IPS-11a (cell line): ENCODE data around the gene PRTFDC1.
"Not testable (repeated sequence)": the region's sequence is repeated elsewhere in the genome, so short reads cannot be mapped to it uniquely, and the experiment has no call there.

Experiments
- H3K4me3 ChIP-seq: one replicate; pipeline ENCODE4 v1.5.1; 2013; ENCODE audit warnings: low read depth, low read length, control low read depth

Gene PRTFDC1

GRCh38 chr10:24849501-24850299 lies 102.7 kb downstream of the PRTFDC1 start:
- no peak overlapping the region for H3K4me3 ChIP-seq

- H3K4me3 ChIP-seq, result no peak overlapping the region
Measured at GRCh38 chr10:24849051-24849450, 103.4 kb downstream of the PRTFDC1 start.

GRCh38 chr10:24848195-24848594 lies 104.2 kb downstream of the PRTFDC1 start:
- H3K4me3 ChIP-seq, result no peak overlapping the region

DNA sequence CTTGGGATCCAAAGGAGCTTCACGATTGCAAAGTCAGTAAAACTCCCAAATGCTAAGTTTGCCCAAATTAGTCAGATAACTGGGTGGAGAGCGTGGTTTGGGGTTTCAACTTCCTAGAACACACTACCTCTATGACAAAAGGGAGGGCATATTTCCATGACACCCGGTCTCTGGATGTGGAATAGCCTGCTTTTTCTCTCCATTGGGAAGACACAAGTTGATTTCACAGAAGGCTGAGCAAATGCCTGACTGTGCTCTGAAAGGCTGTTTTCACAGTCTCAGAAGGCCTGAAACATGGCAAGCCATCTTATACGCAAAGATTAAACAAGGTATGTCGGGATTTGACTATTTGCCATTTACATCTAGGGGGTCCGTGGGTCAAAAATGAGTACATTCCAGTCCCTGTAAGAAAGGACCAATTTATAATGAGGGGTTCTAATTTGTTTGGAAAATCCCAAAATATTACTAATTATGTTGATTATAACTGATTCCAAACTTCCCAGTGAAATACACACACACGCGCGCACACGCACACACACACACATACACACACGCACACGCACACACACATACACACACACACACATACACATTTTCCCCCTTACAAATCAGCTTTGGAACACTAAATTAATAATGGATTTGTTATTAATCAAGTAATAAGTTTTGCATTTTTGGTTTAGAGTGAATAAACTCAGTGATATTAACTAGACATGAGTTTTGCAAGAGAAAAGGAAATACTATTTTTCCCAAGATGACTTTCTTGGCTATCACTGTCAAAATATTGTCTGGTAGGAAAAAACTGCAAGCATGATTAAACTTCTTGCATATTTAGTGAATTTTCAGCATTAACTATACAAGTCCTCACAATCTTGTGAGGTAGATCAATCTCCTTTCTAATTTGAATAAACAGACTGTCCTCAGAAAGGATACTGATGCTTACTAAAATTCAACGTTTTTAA lies 105.0 kb downstream of the PRTFDC1 start:
- H3K4me3 ChIP-seq, result no peak overlapping the region

DNA sequence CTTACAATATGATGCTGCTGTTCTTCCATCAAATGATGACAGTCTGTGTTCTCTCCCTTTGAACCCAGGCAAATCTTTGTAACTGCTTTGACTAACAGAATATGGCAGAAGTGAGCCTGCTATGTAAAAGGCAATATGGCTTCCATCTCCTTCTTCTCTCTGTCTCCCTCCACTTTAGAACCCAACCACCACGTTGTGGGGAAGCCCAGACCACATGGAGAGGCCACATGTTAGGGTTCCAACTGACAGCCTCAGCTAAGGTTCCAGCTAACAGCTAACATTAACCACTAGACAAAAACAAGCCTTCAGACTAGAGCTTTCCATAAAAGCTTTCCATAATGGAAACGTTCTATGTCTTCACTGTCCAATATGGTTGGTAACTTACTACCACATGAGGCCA lies 107.7 kb downstream of the PRTFDC1 start:
- no peak overlapping the region for H3K4me3 ChIP-seq

DNA sequence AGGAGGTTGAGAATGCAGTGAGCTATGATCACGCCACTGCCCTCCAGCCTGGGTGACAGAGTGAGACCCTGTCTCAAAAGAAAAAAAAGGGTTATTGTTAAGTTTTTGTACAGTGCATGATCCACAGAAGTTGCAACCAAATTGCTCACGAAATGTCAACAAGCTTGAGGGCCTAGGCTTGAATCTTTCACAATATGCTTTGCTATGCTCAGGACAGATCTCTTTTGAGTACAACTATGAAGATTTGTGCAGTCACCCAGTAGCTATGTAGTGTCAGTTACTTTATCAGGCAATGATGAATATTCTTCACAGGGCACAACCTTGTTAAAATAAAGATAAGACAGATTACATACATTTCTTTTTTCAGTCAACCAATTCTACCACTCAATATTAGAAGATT lies 109.2 kb downstream of the PRTFDC1 start:
- H3K4me3 ChIP-seq, result no peak overlapping the region

GRCh38 chr10:24842856-24843255 lies 109.5 kb downstream of the PRTFDC1 start:
- H3K4me3 ChIP-seq, result no peak overlapping the region

DNA sequence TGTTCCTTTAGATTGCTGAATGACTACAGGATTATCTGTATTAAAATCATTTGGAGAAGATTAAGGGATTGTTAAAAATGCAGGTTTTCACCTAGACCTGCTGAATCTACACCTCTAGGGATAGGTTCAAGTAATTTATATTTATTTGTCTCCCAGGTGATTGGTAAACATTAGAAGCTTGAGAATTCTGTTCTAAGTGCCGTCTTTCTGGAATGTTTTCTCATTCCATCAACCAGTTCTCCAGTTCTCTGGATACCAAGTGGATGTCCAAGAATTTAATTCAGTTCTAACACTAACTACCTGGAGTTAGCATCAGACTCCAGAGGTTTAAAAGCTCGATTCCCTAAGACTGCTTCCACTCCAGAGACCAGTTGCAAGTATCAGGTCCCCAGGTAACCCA lies 110.9 kb downstream of the PRTFDC1 start:
- no peak overlapping the region for H3K4me3 ChIP-seq

GRCh38 chr10:24840784-24841183 lies 111.6 kb downstream of the PRTFDC1 start:
- no peak overlapping the region for H3K4me3 ChIP-seq

DNA sequence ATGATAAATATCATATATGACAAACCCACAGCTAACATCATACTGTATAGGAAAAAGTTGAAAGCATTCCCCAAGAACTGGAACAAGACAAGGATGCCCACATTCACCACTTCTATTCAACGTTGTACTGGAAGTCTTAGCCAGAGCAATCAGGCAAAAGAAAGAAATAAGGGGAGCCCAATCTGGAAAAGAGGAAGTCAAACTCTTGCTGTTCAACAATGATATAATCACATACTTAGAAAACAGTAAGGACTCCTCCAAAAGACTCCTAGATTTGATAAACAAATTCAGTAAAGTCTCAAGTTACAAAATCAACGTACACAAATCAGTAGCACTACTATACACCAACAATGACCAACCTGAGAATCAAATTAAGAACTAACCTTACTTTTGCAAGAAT lies 114.6 kb downstream of the PRTFDC1 start:
- H3K4me3 ChIP-seq, result not testable (repeated sequence)

DNA sequence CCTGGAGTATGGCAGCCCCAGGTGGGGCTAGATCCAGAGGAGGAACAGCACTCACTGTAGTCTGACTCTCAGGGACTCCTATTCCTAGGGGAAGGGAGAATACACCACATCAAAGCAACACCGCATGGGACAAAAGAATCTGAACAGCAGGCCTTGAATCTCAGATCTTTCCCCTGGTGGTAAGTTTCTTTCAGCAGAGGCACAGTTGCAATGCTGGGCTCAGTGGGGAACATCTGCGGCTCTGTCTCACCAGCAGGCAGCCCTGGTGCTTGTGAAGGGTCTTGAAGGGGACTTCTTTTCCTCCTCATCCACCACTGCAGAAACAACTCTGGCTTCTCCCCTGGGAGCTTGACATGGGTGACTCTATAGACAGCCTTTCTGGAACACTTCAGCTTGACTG lies 117.5 kb downstream of the PRTFDC1 start:
- H3K4me3 ChIP-seq, result no peak overlapping the region

DNA sequence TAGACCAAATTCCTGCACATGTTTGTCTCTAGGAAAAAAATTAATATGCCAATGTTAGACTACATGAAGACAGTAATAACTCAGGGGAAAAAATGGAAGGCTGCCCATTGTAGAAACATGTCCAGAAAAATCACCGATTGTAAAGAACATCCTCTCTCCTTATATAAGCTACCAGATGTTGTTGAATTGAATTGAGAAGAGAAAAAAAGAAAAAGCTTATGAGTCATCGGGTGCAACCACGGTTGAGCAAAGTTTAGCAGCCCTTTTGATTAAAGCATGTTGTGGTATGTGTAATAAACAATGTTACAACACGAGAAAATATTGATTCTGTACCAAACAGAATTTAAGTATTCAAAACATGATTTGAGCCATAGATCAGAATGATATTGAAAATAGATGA lies 126.4 kb downstream of the PRTFDC1 start:
- no peak overlapping the region for H3K4me3 ChIP-seq

DNA sequence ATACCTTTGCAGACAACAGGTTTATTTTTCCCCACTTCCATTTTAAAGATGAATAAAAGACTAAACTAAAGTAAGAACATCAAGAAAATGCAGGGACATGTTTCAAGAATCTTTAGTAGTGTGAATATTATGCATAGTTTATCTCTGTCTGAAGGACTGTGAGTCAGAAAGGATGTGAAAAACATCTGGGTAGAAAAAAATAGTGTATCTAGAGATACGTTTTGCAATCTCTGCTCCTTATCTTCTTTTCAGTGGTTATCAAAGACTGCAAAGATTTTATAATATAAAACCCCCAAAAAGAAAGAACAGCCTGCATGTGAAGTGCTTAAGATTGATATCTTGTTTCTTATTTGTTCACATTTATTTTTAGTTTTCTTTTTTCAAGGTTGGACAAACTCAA lies 126.9 kb downstream of the PRTFDC1 start:
- no peak overlapping the region for H3K4me3 ChIP-seq

- H3K4me3 ChIP-seq, result no peak overlapping the region
Measured at GRCh38 chr10:24824536-24824935, 127.9 kb downstream of the PRTFDC1 start.

- no peak overlapping the region for H3K4me3 ChIP-seq
Measured at GRCh38 chr10:24824124-24824523, 128.3 kb downstream of the PRTFDC1 start.

GRCh38 chr10:24822590-24822989 lies 129.8 kb downstream of the PRTFDC1 start:
- H3K4me3 ChIP-seq, result no peak overlapping the region

GRCh38 chr10:24821986-24822385 lies 130.4 kb downstream of the PRTFDC1 start:
- no peak overlapping the region for H3K4me3 ChIP-seq

DNA sequence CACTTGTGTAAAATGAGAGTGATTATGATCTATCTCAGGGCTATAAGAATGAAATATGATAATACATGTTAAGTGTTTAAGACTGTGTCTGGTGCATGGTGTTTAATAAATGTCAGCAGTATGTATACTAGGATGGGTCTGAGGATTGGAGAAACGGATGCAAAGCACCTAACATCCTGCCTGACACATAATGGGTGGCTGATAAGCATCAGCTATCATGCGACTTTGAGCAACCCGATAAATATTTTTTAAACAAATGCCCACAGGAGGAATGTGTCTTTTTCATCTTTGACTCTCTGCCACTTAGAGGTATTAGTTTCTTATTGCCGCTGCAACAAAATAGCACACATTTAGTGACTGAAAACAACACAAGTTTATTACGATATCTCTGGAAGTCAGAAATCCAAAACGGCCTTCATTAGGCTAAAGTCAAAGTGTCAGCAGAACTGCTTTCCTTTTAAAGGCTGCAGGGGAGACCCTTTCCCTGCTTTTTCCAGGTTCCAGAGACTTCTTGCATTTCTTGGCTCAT lies 135.5 kb downstream of the PRTFDC1 start:
- no peak overlapping the region for H3K4me3 ChIP-seq

DNA sequence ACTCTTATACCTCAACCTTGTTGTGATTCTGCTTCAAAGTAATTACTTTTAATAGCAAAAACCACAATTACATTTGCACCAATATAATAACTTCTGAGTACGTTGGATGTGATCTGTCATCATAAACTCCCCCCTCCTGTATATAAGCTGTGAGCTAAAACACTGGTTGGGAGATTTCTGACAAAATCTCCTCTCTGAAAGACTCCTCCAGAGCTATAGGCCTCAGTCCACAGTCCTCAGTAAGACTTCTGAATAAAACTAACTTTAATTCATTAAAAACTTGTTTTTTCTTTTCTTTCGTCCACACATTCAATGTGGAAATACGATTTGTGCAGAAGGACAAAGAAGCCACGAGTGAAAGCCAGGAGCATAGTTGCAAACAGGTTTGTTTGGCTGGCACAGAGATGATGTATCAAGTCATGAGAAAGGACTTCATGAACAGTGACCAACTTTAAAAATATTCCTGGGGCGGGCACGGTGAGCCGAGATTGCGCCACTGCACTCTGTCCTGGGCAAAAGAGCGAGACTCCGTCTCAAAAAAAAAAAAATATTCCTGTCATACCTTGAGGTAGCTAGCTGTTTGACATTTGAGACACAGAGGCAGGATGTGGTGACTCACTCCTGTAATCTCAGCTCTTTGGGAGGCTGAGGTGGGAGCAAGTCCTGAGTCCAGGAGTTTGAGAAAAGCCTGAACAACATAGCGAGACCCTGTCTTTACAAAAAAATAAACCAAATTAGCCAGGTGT lies 137.7 kb downstream of the PRTFDC1 start:
- H3K4me3 ChIP-seq, result no peak overlapping the region

DNA sequence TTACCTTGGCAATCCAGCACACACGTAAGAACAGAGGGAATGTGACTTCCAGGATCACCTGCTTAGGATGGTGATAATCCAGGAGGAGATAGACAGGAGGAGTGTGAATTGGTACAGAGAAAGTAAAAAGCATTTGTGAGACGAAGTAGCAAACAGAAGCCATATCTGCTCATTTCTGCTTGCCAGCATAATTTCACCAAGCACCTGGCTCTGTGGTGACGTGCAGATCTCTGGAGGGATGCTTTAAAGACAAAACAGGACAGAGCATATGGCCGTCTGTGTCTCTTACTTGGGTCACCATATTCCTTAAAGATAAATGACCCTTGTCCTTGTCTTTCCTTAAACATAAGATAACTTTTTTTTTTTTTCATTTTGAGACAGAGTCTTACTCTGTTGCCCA lies 138.6 kb downstream of the PRTFDC1 start:
- no peak overlapping the region for H3K4me3 ChIP-seq

GRCh38 chr10:24806262-24806661 lies 146.1 kb downstream of the PRTFDC1 start:
- H3K4me3 ChIP-seq, result no peak overlapping the region
